Left ventricle myocardium inferior (tissue), 1 donor: ENCODE results near the gene TERT. TPM values are rescaled to one million over a fixed set of nuclear protein-coding genes. Genes with fewer than 3 reads are reported as not detected.

Source experiments
- DNase-seq: peaks from one replicate; pipeline ENCODE4 v3.0.0-alpha.2; 2020
- H3K27ac ChIP-seq: fragments of 200-600 bp; replicated peaks from 2 replicates; pipeline ENCODE4 v1.8.0; 2021
- H3K27me3 ChIP-seq: fragments of 200-600 bp; 2 replicates; pipeline ENCODE4 v1.8.0; 2021; ENCODE audit warnings: low read depth
- H3K36me3 ChIP-seq: fragments of 200-600 bp; 2 replicates; pipeline ENCODE4 v1.8.0; 2021
- H3K4me1 ChIP-seq: fragments of 200-600 bp; 2 replicates; pipeline ENCODE4 v1.8.0; 2021
- H3K4me3 ChIP-seq: fragments of 200-600 bp; 2 replicates; pipeline ENCODE4 v1.8.0; 2021; ENCODE audit warnings: mild to moderate bottlenecking, moderate library complexity
- H3K9me3 ChIP-seq: fragments of 200-600 bp; replicated peaks from 2 replicates; pipeline ENCODE4 v1.8.0; 2021
- intact Hi-C: fragments of 100-400 bp; cut with micrococcal nuclease; formaldehyde crosslinking; loops from one replicate; pipeline ENCODE4 v1.11.0; 2022
- total RNA-seq: library from RNA; stranded (reverse); fragmentation: NEBNext Ultra II Directional; extraction: Animal tissue kit (Norgen Biotek cat#: 25700); gene quantifications from one replicate; pipeline ENCODE4 v1.2.1, GENCODE V29; 2021
- TF ChIP-seq, protein P1 (sequence below): fragments of 200-600 bp; IDR thresholded peaks from 2 replicates; pipeline ENCODE4 v1.8.0; 2021; ENCODE audit warnings: antibody characterized with exemption, mild to moderate bottlenecking, borderline replicate concordance
- donor health status: DM: no; HTN: yes; CAD: no; lungs with severe emphysema.

The TERT gene
- total RNA-seq, 1 donor from 2014 or later: not detected

DNA sequence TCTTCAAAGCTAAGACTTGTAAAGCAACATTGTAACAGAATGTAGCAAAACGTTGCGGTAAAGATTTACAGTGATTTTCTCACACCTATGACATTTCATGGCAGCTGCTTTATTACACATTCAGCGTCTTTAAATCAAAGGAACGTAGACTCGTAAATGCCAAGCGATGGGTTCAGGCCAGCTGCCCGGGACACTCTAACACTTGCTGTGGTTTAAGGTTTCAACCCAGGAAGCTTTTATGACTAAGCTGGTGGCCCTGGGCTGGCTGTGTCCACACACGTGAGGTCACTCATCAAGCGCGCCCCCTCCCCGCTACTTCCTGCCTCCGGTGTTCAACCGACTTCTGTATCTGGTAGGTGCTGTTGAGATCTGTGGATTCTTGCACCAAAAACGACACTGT lies 67.2 kb downstream of the TERT start:
- H3K4me3 ChIP-seq: no peak overlapping the region
- no peaks in the 10 kb centered on the region for H3K4me1 ChIP-seq
- no peaks in the 10 kb centered on the region for H3K36me3 ChIP-seq
- TF ChIP-seq, protein P1, sequence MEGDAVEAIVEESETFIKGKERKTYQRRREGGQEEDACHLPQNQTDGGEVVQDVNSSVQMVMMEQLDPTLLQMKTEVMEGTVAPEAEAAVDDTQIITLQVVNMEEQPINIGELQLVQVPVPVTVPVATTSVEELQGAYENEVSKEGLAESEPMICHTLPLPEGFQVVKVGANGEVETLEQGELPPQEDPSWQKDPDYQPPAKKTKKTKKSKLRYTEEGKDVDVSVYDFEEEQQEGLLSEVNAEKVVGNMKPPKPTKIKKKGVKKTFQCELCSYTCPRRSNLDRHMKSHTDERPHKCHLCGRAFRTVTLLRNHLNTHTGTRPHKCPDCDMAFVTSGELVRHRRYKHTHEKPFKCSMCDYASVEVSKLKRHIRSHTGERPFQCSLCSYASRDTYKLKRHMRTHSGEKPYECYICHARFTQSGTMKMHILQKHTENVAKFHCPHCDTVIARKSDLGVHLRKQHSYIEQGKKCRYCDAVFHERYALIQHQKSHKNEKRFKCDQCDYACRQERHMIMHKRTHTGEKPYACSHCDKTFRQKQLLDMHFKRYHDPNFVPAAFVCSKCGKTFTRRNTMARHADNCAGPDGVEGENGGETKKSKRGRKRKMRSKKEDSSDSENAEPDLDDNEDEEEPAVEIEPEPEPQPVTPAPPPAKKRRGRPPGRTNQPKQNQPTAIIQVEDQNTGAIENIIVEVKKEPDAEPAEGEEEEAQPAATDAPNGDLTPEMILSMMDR: no peak
- intact Hi-C loops: no loop called here
- peaks cover 61% of the 10 kb centered on the region for H3K27me3 ChIP-seq
- H3K27ac ChIP-seq: no peak overlapping the region
- no peak for DNase-seq
- no peaks in the 10 kb centered on the region for H3K9me3 ChIP-seq

- H3K4me3 ChIP-seq: no peak overlapping the region
- H3K27me3 ChIP-seq: peaks cover 55% of the 10 kb centered on the region
- no peak overlapping the region for H3K27ac ChIP-seq
- H3K9me3 ChIP-seq: no peaks in the 10 kb centered on the region
- intact Hi-C loops: no loop called here
- TF ChIP-seq, protein P1: no peak
- H3K4me1 ChIP-seq: no peaks in the 10 kb centered on the region
- no peaks in the 10 kb centered on the region for H3K36me3 ChIP-seq
- DNase-seq: no peak
These were observed 67.9 kb downstream of the TERT start for GRCh38 chr5:1226839-1227581.

GRCh38 chr5:1226231-1226630 lies 68.6 kb downstream of the TERT start:
- TF ChIP-seq, protein P1: no peak
- H3K36me3 ChIP-seq: no peaks in the 10 kb centered on the region
- H3K4me1 ChIP-seq: no peaks in the 10 kb centered on the region
- no peak for DNase-seq
- H3K9me3 ChIP-seq: no peaks in the 10 kb centered on the region
- intact Hi-C loops: no loop called here
- no peak overlapping the region for H3K4me3 ChIP-seq
- H3K27me3 ChIP-seq: peaks cover 49% of the 10 kb centered on the region
- H3K27ac ChIP-seq: no peak overlapping the region

DNA sequence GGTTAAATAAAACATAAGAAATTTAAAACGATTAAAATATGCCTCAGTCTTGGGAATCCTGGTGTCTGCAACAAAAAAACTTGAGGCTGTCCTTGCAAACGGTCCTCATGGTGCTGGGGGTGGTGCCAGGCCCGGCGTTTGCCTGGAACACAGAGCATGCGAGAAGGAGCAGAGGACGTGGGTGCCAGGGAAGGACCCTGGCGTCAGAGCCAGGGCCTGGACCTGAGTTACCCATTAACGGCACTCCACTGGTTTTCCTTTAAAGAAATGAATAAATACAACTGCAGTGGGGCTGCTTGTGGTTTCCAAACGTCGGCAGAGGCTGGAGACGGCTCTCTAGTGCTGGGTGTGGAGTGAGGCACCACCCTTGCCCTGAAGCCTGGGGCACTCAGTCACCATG lies 69.8 kb downstream of the TERT start, which contains the start of gene SLC6A18:
Gene SLC6A18 (plus strand): TSS at position 301 of the 400 bp plus-strand sequence. CDS start 97 bp downstream, at position 398.
- Histone ChIP-seq H3K27me3 (peaks cover 49% of the 10 kb centered on the region), H3K4me1 (no peaks in the 10 kb centered on the region), H3K36me3 (no peaks in the 10 kb centered on the region), H3K4me3 (no peak within 1 kb of the TSS), H3K27ac (no peak within 1 kb of the TSS), H3K9me3 (no peaks in the 10 kb centered on the region)
- TF ChIP-seq, protein P1: no peak
- no peak for DNase-seq
- intact Hi-C loops: no loop called here

- Histone ChIP-seq H3K9me3 (no peaks in the 10 kb centered on the region), H3K36me3 (no peaks in the 10 kb centered on the region), H3K27me3 (peaks cover 52% of the 10 kb centered on the region), H3K27ac (no peak overlapping the region), H3K4me3 (no peak overlapping the region), H3K4me1 (no peaks in the 10 kb centered on the region)
- TF ChIP-seq, protein P1: no peak
- no peak for DNase-seq
- intact Hi-C loops: no loop called here
These were observed 70.2 kb downstream of the TERT start for GRCh38 chr5:1224631-1225030.
